PC-9 (cell line): ENCODE measurements around the gene THEMIS.

Experiments used
- EZH2 ChIP-seq: fragments of 200-600 bp; sonication (generic); IDR thresholded peaks from 2 replicates; pipeline ENCODE4 v1.8.0; 2017; ENCODE audit warnings: antibody characterized with exemption, low read depth
- TF ChIP-seq, protein P1 (sequence below): fragments of 200-600 bp; sonication (generic); conservative IDR thresholded peaks from 2 replicates; pipeline ENCODE4 v1.6.1; 2017; ENCODE audit warnings: mixed run types, antibody characterized with exemption, mild to moderate bottlenecking, moderate library complexity

DNA sequence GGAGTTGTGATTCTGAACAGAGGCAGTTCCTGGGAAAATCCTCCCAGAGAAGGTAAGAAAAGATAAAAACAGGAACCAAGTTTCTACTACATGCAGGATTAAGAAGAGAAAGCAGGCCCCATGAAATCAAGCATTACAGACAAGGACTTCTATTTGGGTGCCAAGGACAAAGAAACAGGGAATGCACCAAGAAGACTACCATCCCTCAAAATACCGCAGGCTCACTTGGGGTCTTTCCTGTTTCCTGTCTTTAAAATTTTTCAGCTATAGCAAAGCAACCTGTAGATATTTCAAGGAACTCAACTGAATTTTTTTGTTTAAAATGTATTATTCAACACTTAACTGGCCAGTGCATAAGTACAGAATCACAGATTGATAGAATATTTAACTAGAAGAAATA lies 107.5 kb downstream of the THEMIS start:
- TF ChIP-seq, protein P1, sequence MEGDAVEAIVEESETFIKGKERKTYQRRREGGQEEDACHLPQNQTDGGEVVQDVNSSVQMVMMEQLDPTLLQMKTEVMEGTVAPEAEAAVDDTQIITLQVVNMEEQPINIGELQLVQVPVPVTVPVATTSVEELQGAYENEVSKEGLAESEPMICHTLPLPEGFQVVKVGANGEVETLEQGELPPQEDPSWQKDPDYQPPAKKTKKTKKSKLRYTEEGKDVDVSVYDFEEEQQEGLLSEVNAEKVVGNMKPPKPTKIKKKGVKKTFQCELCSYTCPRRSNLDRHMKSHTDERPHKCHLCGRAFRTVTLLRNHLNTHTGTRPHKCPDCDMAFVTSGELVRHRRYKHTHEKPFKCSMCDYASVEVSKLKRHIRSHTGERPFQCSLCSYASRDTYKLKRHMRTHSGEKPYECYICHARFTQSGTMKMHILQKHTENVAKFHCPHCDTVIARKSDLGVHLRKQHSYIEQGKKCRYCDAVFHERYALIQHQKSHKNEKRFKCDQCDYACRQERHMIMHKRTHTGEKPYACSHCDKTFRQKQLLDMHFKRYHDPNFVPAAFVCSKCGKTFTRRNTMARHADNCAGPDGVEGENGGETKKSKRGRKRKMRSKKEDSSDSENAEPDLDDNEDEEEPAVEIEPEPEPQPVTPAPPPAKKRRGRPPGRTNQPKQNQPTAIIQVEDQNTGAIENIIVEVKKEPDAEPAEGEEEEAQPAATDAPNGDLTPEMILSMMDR, result no peak
- TF ChIP-seq EZH2, result no peak
